ENCODE data around the gene CCDC73. TPM values are rescaled to one million over a fixed set of nuclear protein-coding genes. Genes with fewer than 3 reads are reported as not detected.

The CCDC73 gene
- total and polyA plus RNA-seq, 4 donors, result 0.02 to 0.50 (median 0.33) TPM

DNA sequence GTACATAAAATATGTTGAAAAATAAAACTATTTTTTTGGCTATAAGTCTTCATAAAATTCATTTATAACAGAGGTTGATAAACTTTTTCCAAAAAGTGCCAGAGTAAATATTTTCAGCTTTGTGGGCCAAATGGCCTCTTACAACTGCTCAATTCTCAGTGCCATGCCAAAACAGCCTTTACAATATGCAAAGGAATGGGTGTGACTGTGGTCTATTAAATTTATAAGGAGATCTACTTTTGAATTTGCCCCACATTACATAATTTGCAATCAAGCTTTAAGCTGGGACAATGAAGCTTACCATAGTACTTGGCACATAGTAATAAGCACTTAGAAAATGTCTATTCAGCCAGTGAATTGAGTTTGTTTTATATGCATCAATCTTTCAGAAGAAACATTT, 188.2 kb downstream of the CCDC73 start (continued):
- TF ChIP-seq YY1 (IDR thresholded peaks at IDR 0.05) (no peak), HNF4G (IDR thresholded peaks at IDR 0.05) (no peak), JUND (IDR thresholded peaks at IDR 0.05) (no peak), RXRA (IDR thresholded peaks at IDR 0.05) (no peak)
- TF ChIP-seq, protein P1, sequence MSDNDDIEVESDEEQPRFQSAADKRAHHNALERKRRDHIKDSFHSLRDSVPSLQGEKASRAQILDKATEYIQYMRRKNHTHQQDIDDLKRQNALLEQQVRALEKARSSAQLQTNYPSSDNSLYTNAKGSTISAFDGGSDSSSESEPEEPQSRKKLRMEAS (IDR thresholded peaks at IDR 0.05), result no peak
- TF ChIP-seq, protein P2, sequence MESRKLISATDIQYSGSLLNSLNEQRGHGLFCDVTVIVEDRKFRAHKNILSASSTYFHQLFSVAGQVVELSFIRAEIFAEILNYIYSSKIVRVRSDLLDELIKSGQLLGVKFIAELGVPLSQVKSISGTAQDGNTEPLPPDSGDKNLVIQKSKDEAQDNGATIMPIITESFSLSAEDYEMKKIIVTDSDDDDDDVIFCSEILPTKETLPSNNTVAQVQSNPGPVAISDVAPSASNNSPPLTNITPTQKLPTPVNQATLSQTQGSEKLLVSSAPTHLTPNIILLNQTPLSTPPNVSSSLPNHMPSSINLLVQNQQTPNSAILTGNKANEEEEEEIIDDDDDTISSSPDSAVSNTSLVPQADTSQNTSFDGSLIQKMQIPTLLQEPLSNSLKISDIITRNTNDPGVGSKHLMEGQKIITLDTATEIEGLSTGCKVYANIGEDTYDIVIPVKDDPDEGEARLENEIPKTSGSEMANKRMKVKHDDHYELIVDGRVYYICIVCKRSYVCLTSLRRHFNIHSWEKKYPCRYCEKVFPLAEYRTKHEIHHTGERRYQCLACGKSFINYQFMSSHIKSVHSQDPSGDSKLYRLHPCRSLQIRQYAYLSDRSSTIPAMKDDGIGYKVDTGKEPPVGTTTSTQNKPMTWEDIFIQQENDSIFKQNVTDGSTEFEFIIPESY (IDR thresholded peaks at IDR 0.05), result no peak

DNA sequence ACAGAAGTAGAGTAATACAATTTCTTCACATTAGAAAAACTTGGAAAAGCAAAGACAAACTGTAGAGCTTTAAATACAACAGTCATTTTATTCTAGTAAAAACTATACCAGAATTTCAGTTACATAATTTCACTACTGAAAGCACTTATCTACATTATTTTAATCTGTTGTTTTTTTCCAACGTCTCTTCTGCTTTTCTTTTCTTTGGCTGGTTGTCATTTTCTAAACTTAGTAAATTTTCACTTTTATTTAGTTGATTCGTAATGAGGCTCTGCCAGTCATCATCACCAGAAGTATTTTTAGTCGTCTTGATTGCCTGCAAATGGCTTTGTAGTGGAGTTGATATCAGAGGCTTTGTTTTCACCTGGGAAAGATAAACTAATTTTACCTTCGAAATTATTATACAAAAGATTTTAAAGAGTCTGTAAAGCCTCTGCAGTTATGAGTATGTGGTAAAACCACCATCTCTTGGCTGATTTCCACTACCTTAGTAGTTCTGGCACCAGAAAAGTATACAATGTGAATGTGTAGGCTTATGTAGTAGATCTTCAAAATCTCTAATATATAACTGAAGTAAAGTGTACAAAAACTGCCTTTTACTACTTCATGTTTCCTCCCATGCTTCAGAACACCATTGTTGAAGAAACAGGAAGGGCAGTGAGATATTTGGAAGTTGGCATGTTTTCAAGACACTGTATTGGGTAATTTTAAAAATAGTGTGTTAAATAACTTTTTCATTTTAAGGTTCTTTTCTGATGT, 191.6 kb downstream of the CCDC73 start:
- DNase-seq (ENCODE audit: low spot score), result no peak
- H3K9ac ChIP-seq (ENCODE audit: low read depth in 1 of 2, low read length in 2 of 2), result no peak overlapping the region
- H3K4me3 ChIP-seq (ENCODE audit: low read depth in 1 of 3, low read length in 3 of 3), result no peak overlapping the region
- H3K27me3 ChIP-seq (ENCODE audit: control insufficient read depth in 4 of 4, insufficient read depth in 4 of 4, low read length in 3 of 4), result no peaks in the 10 kb centered on the region
- TF ChIP-seq RXRA (IDR thresholded peaks at IDR 0.05) (no peak), FOXA1 (IDR thresholded peaks at IDR 0.05) (no peak)
- TF ChIP-seq, protein P3, sequence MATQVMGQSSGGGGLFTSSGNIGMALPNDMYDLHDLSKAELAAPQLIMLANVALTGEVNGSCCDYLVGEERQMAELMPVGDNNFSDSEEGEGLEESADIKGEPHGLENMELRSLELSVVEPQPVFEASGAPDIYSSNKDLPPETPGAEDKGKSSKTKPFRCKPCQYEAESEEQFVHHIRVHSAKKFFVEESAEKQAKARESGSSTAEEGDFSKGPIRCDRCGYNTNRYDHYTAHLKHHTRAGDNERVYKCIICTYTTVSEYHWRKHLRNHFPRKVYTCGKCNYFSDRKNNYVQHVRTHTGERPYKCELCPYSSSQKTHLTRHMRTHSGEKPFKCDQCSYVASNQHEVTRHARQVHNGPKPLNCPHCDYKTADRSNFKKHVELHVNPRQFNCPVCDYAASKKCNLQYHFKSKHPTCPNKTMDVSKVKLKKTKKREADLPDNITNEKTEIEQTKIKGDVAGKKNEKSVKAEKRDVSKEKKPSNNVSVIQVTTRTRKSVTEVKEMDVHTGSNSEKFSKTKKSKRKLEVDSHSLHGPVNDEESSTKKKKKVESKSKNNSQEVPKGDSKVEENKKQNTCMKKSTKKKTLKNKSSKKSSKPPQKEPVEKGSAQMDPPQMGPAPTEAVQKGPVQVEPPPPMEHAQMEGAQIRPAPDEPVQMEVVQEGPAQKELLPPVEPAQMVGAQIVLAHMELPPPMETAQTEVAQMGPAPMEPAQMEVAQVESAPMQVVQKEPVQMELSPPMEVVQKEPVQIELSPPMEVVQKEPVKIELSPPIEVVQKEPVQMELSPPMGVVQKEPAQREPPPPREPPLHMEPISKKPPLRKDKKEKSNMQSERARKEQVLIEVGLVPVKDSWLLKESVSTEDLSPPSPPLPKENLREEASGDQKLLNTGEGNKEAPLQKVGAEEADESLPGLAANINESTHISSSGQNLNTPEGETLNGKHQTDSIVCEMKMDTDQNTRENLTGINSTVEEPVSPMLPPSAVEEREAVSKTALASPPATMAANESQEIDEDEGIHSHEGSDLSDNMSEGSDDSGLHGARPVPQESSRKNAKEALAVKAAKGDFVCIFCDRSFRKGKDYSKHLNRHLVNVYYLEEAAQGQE (IDR thresholded peaks at IDR 0.05), result no peak
- H3K4me1 ChIP-seq (ENCODE audit: control insufficient read depth in 4 of 4, insufficient read depth in 4 of 4, low read length in 3 of 4), result peaks cover 0 to 1% (median 0%) of the 10 kb centered on the region in 4 donors
- WGBS, result 74% methylated on average over 4 of the region's 4 CpGs
- H3K9me3 ChIP-seq (ENCODE audit: control insufficient read depth in 4 of 4, low read length in 3 of 4), result no peaks in the 10 kb centered on the region
- H3K27ac ChIP-seq (ENCODE audit: low read depth in 1 of 2, low read length in 2 of 2), result no peak overlapping the region
- H3K36me3 ChIP-seq (ENCODE audit: control insufficient read depth in 4 of 4, insufficient read depth in 3 of 4, low read depth in 1 of 4, low read length in 3 of 4), result peaks cover 0 to 38% (median 26%) of the 10 kb centered on the region in 4 donors

DNA sequence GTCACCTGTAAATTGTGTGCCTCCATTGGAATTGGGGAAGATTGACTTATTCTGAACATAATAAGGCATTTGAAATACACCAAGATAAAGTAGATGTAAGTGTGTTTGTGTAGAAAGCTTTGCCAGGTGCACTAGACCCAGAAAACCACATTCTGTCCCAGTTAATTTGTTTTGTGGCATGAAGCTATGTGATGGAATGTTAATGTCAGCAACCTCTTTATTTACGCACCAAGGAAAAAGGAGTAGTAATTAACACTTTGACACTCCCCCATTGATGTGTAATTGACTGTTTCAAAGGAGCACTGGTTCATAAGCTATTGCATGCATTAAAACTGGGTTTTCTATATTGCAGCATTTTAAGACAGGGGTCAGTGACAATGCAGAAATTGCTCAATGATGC, 196.5 kb downstream of the CCDC73 start:
- DNase-seq (ENCODE audit: low spot score), result no peak
- Histone ChIP-seq H3K27ac (ENCODE audit: low read depth in 1 of 2, low read length in 2 of 2) (no peak overlapping the region), H3K27me3 (ENCODE audit: control insufficient read depth in 4 of 4, insufficient read depth in 4 of 4, low read length in 3 of 4) (no peaks in the 10 kb centered on the region), H3K4me1 (ENCODE audit: control insufficient read depth in 4 of 4, insufficient read depth in 4 of 4, low read length in 3 of 4) (peaks cover 0 to 1% (median 0%) of the 10 kb centered on the region in 4 donors), H3K9ac (ENCODE audit: low read depth in 1 of 2, low read length in 2 of 2) (no peak overlapping the region), H3K36me3 (ENCODE audit: control insufficient read depth in 4 of 4, insufficient read depth in 3 of 4, low read depth in 1 of 4, low read length in 3 of 4) (peaks cover 3 to 65% (median 51%) of the 10 kb centered on the region in 4 donors), H3K9me3 (ENCODE audit: control insufficient read depth in 4 of 4, low read length in 3 of 4) (no peaks in the 10 kb centered on the region), H3K4me3 (ENCODE audit: low read depth in 1 of 3, low read length in 3 of 3) (no peak overlapping the region)
- WGBS, result 91% methylated on average over 1 of the region's 1 CpG
- no peak for TF ChIP-seq RXRA (IDR thresholded peaks at IDR 0.05)
- TF ChIP-seq HNF4G (IDR thresholded peaks at IDR 0.05), result no peak
- TF ChIP-seq TAF1 (conservative IDR thresholded peaks at IDR 0.05), result no peak
- TF ChIP-seq, protein P4, sequence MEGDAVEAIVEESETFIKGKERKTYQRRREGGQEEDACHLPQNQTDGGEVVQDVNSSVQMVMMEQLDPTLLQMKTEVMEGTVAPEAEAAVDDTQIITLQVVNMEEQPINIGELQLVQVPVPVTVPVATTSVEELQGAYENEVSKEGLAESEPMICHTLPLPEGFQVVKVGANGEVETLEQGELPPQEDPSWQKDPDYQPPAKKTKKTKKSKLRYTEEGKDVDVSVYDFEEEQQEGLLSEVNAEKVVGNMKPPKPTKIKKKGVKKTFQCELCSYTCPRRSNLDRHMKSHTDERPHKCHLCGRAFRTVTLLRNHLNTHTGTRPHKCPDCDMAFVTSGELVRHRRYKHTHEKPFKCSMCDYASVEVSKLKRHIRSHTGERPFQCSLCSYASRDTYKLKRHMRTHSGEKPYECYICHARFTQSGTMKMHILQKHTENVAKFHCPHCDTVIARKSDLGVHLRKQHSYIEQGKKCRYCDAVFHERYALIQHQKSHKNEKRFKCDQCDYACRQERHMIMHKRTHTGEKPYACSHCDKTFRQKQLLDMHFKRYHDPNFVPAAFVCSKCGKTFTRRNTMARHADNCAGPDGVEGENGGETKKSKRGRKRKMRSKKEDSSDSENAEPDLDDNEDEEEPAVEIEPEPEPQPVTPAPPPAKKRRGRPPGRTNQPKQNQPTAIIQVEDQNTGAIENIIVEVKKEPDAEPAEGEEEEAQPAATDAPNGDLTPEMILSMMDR (IDR thresholded peaks at IDR 0.05; ENCODE audit: low read depth, low read length, missing input control), result no peak
- no peak for TF ChIP-seq NR2F2 (IDR thresholded peaks at IDR 0.05)
- TF ChIP-seq, protein P2 (IDR thresholded peaks at IDR 0.05), result no peak
- TF ChIP-seq FOXA1 (IDR thresholded peaks at IDR 0.05), result no peak
- TF ChIP-seq GABPA (IDR thresholded peaks at IDR 0.05 in 1 of 2, conservative IDR thresholded peaks at IDR 0.05 in 1 of 2), result no peak
- TF ChIP-seq, protein P1 (IDR thresholded peaks at IDR 0.05), result no peak
- TF ChIP-seq RAD21 (IDR thresholded peaks at IDR 0.05), result no peak
- TF ChIP-seq, protein P5, sequence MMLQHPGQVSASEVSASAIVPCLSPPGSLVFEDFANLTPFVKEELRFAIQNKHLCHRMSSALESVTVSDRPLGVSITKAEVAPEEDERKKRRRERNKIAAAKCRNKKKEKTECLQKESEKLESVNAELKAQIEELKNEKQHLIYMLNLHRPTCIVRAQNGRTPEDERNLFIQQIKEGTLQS (IDR thresholded peaks at IDR 0.05), result no peak
- TF ChIP-seq JUND (IDR thresholded peaks at IDR 0.05), result no peak
- no peak for TF ChIP-seq HNF4A (conservative IDR thresholded peaks at IDR 0.05)
- no peak for TF ChIP-seq EGR1 (IDR thresholded peaks at IDR 0.05; ENCODE audit: low read depth in 2 of 2)
- no peak for TF ChIP-seq YY1 (IDR thresholded peaks at IDR 0.05)
